Inflammatory macrophage treated with lipopolysaccharide for 4 hours (primary cell): Measurements from ENCODE around the gene KANSL1.
A peak's percentile ranks its signal among the peaks of the same experiment; 100 is the strongest.
"Not testable (repeated sequence)": the region's sequence is repeated elsewhere in the genome, so short reads cannot be mapped to it uniquely, and the experiment has no call there.

Experiments used
- DNase-seq: peaks from one replicate; pipeline ENCODE4 v3.0.0-alpha.2; 2020

Gene KANSL1

DNA sequence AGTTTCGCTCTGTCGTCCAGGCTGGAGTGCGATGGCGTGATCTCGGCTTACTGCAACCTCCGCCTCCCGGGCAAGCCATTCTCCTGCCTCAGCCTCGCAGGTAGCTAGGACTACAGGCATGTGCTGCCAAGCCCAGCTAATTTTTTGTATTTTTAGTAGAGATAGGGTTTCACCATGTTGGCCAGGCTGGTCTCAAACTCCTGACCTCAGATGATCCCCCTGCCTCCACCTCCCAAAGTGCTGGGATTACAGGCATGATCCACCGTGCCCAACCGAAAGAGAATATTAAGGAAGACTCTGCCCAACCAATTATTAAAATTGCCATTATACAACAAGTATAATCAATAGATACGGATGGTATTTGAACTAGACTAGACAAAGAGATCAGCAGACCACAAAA is 82.0 kb downstream of the KANSL1 start:
- not testable (repeated sequence) for DNase-seq

DNA sequence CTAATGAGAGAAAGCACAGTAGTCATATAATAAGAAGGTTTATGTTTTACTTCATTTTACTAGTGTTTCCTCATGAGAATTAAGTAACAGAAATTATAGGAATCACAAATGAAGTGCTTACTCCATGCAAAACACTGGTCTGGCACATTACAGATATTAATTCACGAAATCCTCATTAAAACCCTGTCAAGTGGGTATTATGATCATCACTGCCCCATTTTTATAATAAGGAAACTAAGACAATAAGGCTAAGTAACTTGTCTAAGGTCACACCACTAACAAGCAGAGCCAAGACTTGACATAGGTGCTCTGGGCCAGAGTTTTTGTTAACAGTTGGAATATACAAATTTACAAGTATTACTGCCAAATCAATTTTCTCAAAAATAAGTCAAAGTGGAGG is 83.0 kb downstream of the KANSL1 start:
- no peak for DNase-seq

DNA sequence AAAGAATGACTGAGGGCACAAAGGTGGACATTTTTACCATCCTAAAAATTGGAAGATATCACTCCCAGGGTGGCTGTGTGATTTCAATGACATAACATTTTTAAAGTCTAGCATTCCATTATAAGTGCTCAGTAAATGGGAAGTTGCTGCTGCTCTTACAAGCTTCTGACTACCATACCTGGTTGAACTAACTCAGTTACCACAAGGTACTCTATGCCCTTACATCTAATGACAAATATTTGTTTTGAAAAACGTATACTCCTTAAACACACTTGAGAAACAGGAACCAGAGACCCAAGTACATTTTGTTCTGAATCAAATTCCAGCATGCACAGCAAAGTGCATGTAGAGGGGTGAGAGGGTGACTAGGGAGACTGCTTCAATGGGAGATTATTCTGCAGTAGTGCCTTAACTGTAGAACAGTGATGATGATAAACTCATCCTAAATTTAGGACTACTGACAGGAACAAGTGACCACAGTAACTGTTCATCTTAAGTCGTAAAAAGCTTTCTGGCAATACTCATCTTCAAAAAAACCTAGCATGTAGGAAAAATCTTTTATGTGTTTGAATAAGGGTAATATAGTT is 83.5 kb downstream of the KANSL1 start:
- no peak for DNase-seq

DNA sequence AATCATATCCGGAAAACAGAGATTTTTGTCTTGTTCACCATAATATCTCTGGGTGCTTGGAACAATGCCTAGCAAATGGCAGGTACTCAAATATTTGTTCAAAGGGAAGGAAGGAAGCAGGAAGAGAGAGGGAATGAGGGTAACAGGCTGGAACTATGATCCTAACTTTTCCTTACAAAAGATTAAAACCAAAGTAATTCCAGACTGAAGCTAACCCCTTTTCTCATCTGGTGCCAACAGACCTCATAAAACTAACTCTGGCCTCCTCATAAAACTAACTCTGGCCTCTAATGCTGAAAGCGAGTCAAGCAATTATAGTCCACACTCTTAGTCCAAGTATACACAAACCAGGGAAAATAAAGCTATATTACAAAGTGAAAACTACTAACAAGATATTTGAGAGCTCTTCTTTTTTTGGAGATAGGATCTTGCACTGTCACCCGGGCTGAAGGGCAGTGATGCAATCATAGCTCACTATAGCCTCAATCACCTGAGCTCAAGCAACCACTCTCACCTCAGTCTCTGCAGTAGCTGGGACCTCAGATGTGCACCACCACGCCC is 84.6 kb downstream of the KANSL1 start:
- no peak for DNase-seq

DNA sequence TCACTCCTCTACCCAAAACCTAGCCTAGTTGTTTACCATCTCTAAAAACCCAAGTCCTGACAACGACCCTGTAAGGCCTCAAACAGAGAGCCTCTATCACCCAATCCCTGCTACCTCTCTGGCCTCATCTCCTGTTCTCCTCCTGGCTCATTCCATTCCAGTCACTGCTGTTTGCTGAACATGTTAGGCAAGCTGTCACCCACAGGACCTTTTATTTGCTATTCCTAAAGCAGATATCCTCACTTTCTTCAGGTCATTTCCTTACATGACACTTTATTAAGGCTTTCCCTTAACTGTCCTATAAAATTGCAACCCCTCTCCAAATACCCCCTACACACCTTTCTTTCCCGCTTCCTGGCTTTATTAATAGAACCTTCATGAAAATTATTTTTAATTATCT is 85.1 kb downstream of the KANSL1 start:
- DNase-seq, result no peak

DNA sequence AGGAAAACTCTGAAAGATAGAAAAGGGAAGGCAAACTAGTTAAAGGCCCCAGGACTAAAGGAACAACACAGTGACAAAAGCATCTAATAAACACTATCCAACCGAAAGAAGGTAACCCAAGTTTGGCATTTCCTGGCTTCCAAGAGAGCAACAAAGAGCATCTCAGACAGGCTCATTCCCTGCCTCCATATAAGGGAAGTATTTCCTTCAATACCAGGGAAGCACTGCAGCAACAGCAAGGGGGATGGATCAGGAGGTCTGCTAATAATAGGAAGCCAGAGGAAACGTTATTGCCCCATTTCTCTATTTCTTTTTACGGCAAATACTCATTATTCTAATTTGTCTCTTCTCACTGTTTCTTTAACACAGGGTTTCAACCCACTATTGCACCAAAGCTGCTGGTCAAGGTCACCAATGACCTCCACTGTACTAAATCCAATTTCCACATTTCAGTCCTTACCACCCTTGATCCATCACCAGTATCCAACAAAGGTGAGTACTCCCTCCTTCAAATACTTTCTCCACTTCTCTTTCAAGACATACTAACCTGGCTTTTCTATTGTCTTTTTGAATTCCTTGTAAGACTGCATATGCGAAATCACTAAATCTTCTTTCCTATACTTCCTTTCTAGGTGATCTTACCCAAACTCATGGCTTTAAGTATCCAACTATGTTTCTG is 86.1 kb downstream of the KANSL1 start:
- peak; percentile 9 for DNase-seq

DNA sequence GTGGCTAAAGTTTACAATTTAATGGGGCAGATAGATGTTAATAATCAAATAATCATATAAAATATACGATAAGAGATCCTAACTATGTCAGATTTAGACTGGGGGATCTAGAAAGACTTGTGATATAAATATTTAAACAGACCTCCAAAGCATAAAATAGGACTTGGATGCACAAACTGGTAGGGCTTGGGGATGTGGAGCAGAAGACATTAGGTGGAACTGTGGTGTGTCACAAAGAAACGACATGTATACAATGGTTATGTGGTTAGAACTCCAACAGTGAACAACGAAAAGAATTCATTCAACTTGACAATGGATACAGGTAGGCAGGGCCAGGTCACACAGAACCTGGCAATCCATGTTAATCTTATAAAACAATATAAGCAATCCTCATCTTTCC is 90.4 kb downstream of the KANSL1 start:
- not testable (repeated sequence) for DNase-seq

DNA sequence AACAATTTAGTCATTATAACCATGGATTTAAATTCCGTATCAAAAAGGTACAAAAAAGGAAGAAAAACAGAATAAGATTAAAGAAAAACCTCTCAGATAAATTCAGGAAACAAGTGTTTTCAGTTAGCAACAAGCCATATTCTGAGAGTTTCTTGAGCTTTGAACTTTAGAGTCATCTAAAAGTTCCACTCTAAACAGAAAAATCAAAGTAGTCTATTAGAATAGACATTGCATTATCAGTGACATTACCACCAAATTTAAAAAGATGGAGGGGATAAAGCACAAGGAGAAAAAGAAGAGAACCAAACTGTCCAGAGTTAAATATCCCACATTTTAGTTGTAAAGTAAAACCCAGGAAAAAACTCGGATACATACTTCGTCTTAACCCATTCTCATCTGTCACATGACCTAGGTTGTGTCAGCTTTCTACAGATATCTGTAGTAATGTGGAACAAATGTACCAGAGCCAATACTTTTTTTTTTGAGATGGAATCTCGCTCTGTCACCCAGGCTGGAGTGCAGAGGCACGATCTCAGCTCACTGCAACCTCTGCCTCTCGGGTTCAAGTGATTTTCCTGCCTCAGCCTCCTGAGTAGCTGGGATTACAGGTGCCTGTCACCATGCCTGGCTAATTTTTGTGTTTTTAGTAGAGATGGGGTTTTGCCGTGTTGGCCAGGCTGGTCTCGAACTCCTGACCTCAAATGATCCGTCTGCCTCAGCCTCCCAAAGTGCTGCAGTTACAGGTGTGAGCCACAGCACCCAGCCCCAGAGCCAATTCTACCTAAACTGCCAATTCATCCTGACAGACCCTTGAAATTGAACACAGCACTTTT is 91.2 kb downstream of the KANSL1 start:
- DNase-seq, result not testable (repeated sequence)

DNA sequence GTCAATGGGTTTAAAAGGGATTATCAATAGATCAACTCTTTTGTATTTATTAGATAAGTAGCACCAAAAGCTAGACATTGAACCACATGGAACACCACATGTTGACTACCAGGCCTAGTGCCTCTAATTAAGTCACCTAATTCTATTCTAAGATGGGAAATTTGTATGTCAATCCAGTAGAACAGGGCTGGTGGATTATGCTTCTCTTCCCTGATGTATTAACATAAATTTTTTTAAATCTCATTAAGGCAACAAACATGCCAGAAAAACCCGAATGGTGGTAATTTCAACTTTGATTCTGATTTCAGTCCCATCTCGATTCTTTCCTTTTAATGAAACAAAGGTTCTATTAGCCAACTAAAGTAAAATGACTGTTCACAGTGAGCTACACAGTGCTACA is 92.6 kb downstream of the KANSL1 start:
- no peak for DNase-seq

DNA sequence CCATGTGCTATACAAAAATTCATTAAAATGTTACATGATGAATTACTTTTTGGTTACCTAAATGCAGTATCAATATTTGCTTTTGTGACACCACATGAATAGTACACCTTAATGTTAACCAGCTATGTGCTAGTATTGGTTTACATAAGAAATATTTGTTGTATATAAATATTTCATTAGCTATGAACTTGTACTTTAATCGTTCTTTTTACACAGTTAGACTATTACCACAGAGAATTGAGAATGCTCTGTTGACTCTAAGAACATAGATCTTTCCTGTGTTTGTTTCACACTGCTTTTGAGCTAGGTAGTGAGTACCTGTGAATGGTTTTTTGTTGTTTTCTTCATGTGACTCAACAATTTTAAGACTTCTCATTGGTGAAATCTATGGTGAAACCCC is 93.4 kb downstream of the KANSL1 start:
- DNase-seq, result no peak

DNA sequence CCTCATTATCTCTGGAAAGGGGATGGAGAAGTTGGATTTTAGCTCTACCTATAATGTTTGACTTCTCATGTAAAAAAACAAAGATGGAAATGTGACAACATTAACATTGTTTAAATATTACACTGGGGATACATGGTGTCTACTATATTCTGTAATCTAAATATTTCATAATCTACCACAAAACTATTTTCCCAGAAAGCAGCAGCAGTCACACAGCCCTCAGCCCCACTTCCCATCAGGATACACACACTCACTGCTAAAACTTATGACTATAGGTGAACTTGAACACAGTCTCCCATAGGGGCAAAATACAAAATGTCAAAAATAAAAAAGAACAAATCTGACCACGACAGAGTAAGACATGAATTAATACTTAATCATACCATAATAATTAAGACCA is 95.7 kb downstream of the KANSL1 start:
- peak; percentile 1 for DNase-seq

DNA sequence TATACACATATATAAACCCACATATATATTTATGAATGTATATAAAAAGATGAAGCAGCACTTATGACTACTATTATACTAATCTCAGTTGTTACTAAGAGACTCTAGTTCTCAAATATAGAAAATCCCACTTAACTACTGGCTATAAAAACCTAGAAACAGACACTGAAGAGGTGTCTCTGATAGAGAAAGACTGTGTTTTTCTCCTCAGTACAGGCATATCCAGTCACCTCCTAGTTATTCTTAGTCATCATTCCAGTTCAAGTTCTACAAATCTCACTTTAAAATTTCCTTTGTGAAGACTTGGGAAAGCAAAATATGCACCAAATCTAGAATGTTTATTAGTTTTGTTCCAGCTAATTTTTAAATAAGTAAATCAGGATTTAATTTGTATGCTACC is 100.2 kb downstream of the KANSL1 start:
- no peak for DNase-seq

DNA sequence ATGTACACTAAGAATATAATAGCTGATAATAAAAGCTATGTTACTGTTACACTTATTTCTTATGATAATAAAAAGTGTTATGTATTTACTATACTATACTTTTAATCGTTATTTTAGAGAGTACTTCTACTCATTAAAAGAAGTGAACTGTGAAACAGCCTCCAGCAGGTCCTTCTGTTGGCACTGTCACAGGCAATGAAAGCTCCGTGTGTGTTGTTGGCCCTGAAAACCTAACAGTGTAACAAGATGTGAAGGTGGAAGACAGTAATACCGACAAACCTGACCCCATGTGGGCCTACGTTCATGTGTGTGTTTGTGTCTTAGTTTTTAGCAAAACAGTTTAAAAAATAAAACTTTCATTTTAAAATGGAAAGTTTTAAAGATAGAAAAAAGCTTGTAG is 102.4 kb downstream of the KANSL1 start:
- DNase-seq, result no peak

DNA sequence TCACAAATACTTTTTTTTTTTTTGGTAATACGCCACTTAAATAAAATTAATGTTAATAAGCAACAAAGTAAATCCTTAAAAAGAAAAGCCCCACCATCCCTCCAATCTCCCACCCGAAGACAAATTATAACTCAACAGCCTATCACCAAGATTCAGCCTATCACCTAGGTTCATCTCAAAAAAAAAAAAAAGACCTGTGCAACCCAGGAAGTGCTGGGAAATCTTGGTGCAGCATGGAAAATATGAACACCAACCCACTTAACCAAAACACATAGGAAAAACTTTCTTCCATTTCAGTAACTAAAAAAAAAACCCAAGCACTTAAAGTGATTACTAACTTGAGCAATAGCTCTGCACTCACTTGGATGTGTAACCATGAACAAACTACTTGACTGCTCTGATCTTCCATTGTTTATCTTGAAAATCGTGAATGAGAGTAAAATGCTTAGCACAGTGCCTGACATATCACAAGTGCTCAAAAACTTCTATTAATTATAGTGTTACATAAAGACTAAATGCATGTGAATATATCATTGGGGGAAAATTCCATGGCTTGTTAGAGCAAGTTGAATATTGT is 103.8 kb downstream of the KANSL1 start:
- DNase-seq, result no peak

DNA sequence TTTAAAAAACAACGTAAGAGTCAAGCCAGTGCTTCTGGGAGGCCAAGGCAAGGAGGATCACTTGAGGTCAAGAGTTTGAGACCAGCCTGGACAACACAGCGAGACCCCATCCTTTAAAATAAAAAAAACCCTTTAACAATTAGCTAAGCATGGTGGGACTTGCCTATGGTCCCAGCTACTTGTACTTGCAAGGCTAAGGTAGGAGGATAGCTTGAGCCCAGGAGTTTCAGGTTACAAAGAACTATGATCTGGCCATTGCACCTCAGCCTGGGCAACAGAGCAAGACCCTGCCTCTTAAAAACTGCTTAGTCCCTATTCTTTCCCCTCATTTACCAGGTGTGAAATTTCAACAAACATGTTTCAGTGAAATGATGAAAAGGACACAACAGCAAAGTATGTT is 104.6 kb downstream of the KANSL1 start:
- DNase-seq, result no peak

DNA sequence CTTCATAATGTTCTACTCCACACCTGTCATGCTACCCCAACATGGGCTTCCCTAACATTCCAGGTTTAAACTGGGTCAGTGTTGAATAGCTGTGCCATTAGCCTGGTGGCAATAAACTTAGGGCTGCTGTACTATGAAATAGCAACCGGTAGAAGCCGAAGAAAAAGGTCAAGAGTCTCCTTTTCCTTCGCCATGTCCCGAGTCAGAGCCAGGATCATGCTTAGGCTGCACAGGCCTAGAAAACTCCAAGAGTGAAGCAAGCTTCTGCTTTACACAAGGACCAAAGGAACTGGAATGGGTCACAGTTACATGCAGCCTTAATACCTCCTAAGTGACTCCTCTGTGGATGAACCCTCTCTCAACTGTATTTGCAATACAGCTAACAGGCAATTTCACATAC is 105.4 kb downstream of the KANSL1 start:
- DNase-seq, result not testable (repeated sequence)

DNA sequence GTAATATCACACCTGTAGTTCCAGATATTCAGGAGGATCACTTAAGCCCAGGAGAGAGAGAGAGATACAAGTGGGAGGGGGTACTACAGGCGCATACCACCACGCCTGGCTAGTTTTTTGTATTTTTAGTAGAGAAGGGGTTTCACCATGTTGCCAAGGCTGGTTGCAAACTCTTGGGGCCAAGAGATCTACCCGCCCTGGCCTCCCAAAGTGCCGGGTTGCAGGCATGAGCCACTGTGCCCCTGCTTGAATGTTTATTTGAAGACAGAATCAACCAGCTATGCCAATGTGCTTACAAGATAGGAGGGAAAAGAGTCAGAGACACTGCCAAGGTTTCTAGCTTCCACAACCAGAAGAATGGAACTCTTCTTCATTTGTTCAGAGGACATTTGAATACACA is 106.4 kb downstream of the KANSL1 start:
- DNase-seq, result no peak

DNA sequence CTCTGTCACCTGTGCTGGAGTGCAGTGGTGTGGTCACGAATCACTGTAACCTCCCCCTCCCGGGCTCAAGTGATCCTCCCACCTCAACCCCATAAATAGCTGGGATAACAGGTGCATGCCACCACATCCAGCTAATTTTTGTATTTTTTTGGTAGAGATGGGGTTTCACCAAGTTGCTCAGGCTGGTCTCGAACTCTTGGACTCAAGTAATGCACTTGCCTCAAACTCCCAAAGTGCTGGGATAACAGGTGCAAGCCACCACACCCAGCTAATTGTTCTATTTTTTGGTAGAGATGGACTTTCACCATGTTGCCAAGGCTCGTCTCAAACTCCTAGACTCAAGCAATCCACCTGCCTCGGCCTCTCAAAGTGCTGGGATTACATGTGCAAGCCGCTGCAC is 107.7 kb downstream of the KANSL1 start:
- no peak for DNase-seq

DNA sequence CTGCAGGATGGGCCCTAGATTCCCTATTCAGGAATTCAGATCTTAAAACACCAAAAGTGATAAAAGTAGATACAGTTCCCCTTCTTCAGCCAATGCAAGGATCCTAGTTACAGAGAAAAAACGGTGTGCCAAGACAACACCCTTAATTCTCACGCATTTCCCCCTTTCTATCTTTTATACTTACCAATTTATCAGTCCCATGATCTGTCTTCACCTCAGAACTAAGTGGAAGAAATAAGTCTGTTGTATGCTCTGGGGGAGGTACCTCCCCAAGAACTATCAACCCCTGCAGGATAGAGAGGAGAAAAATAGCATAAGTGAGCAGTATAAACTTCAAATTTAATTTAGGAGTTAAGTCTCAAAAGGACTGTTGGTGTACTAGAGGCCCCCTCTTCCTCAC is 111.0 kb downstream of the KANSL1 start:
- DNase-seq, result no peak

DNA sequence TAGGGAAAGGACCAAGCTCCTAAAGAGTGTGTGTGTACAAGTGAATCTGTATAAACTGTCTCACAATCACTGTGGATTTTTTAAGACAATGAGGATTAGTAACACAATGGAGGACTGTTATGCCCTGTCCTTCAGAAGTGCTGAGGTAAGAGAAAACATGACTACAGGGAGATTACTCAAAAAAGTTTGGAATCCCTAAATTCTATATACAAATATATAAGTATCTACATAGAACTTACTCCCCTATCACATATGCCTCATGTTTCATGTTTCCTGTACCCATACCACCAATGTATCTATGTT is 112.3 kb downstream of the KANSL1 start:
- DNase-seq, result no peak

DNA sequence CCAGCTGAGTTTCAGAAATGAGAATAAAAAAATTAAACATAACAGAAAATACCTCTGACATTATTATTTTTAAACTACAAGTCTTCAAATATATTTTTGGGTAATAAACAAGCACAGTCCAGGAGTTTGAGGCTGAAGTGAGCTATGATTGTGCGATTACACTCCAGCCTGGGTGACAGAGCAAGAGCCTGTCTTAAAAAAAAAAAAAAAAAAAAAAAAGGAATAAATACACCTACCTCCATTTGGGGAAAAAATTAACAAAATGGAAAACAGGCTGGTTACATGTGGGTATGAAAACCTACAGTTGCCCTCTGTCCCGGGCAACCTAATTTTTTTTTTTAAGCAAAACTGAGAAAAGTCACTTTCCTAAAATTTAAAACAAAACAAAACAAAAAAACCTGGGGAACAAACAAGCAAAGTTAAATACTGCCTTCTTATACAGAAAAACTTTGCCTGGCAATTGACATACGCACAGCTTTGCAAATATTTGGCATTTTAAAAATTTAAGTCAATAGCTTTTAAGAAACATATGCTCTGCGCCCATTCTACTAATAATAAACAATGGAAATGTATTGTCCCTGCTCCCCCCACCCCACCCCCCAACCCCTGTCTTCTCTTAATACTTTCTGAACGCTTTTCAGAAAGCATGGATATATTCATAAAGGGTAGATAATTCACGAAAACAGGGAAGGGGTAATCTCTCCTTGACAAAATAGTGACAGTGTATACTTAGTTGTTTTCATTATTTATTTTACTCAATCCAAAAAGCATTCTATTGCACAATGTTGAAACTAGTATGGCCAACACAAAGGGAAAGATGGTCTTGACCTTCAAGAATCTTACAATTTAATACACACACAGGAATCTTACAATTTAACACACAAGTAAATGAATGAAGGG is 112.9 kb downstream of the KANSL1 start:
- no peak for DNase-seq

DNA sequence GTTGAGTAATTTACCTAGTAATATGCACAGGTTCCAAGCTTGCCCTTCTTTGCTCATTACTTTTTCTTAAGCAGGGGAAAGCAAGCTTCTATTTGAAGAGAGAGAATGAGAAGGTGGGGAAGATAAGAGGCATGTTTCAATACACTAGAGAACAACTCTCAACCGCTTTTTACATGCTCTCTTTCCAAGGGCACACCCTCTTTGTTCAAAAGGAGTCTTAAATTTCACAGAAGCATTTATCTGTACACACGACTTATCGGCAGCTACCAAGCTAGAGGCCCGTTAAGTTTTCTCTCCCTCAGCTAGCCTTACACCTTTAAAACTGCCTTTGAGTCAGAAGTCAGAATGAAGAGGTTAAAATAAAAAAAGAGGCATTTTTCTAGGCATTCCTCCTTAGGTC is 114.6 kb downstream of the KANSL1 start:
- no peak for DNase-seq

DNA sequence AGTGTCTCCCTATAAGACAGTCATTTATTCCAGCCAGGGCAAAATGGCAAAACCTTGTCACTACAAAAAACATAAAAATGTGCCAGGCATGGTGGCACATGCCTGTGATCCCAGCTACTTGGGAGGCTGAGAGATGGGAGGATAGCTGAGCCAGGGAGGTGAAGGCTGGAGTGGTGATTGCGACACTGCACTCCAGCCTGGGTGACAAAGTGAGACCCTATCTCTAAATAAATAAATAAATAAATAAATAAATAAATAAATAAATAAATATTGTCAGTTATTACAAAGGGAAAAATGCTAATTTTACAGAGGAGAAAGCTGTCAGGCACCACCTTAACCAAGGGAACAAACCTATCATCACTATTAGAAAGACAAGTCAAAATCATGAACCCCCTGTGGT is 118.7 kb downstream of the KANSL1 start:
- DNase-seq, result no peak
